HG02763 (cell line): ENCODE measurements around the gene ZNF281.
"Not testable (repeated sequence)": the region's sequence is repeated elsewhere in the genome, so short reads cannot be mapped to it uniquely, and the experiment has no call there.

Source experiments
- ATAC-seq: cut with Tn5 transposase; IDR thresholded peaks from one replicate; pipeline ENCODE4 v1.9.1; 2021; ENCODE audit warnings: mild to moderate bottlenecking, moderate library complexity; ENCODE audit not compliant: unreplicated experiment

Gene ZNF281

GRCh38 chr1:200429221-200429751 is 19.4 kb upstream of the ZNF281 start:
- ATAC-seq, result no peak

DNA sequence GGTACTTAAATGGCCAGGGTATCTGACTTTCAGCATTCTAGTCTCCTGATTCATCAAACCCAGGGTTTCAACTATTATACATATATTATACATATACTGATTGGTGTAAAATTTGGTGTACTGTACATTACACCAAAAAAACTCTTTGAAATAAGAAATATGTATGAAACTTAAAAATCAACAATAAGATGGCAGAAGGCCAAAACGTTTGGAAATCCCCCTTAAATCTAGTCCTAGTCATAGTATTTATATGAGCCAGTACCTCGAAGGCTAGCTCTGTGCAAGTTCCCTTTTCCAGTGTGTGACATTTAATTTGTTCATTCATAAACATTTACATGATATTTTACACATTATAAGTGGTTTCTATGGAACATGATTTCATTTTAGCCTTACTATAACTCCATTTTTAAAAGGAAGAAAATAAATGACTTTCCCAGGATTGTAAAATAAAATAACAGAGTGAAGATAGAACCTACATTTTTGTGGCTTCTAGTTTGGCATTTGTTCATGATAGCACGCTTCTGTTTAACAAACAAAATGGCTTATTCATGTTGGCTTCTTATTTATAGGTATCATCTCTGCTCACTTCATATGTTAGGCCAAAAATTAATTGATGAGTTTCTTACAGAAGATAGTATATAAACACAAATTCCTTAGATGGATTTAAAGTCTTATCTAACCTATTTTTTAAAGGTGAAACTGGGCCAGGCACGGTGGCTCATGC is 18.8 kb upstream of the ZNF281 start:
- no peak for ATAC-seq

DNA sequence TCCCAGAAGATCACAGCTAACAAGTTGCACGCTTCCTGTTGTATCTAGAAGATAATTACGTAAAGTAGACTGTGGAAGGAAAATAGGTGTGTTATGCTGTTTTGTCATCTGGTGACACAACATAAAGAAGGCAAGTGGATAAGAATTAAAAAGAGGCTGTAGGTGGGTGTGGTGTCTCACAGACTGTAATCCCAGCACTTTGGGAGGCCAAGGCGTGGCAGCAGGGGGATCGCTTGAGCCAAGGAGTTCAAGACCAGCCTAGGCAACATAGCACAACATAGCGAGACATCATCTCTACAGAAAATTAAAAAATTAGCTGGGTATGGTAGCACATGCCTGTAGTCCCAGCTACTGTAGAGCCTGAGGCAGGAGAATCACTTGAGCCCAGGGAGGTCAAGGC is 17.9 kb upstream of the ZNF281 start:
- ATAC-seq, result no peak

GRCh38 chr1:200426196-200426595 is 16.4 kb upstream of the ZNF281 start:
- no peak for ATAC-seq

DNA sequence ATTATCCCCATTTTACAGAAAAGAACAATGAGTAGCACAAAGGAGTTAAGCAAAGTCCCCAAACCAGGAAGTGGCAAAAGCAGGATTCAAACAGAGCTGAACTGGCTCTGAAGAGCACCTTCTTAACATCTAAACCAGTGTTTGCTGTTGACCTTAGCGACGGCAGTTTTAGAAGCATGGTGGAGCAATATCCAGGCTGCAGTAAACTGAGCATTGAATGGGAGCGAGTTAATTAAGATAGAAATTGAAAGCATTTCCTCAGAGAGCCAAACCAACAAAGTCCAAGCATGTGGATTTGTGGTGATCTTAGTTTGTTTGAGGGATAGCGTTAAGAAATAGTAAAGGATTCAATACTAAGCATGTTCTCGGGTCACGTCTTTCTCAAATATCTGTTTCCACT is 13.4 kb upstream of the ZNF281 start:
- no peak for ATAC-seq

DNA sequence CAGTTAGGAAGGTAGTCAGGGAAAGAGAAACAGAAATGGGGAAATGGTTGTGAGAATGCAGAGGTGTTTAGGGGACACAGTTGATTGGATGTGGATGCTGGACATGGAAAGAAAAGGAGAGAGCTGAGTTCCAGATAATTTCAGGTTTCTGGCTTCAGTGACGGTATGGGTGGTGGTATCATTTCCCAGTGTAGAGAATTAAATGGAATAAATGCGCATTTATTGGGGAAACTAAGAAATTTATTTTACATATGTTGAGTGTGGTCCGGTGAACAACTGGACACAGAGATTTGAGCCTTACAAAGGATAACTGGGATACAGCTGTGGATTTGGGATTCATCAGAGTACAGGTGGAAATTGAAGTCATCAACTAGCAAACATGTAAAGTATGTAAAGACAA is 12.4 kb upstream of the ZNF281 start:
- ATAC-seq, result no peak

GRCh38 chr1:200415789-200416593 is 6.2 kb upstream of the ZNF281 start:
- peak; percentile 70 for ATAC-seq

DNA sequence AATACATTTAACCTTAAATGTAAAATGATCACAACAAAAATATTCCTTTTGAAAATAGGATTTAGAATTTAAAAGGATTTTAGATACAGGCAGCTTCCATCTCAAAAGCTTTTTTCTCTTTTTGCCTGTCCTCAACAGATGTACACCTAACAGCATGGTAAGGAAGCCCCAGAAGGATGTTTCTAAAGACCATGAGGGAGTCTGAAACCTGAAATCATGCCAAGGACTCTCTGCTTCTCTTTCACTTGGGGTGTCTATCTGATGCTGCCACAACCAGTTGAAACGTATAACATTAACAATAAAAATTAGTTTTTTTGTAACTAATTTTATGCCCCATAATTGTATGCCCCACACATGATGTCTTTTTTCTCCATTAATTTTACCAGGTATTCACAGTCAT is 5.4 kb upstream of the ZNF281 start:
- peak; percentile 59 for ATAC-seq

DNA sequence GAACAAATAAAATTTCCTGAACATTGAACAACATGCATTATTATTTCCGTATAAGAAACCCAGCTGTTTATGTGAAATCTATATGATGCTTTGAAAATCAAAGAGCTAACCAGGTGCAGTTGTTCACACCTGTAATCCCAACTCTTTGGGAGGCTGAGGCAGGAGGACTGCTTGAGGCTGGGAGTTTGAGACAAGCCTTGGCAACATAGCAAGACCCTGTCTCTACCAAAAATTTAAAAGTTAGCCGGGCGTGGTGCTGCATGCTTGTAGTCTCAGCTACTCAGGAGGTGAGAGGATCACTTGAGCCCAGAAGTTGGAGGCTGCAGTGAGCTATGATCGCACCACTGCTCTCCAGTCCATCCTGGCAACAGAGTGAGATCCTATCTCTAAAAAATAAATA is 4.8 kb upstream of the ZNF281 start:
- ATAC-seq, result no peak

- not testable (repeated sequence) for ATAC-seq
Measured at GRCh38 chr1:200413766-200414165, 3.9 kb upstream of the ZNF281 start.

- ATAC-seq, result no peak
Measured at GRCh38 chr1:200411406-200412257, 1.8 kb upstream of the ZNF281 start.

DNA sequence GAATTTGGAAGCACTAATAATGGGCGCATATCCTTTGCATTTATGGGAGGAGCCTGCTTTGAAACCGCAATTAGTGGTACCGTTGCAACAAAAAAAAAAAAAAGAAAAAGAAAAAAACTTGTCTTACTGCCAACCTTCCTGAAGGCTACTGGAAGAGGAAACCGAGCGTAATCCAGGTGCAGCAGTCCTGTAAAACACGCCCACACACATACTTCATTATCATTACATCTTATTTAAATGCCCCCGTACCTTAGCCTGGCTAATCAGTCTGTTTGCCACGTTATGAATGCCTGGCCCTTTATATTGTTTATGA is 686 bp upstream of the ZNF281 start:
- peak; percentile 14 for ATAC-seq

GRCh38 chr1:200409203-200409760 is 554 bp downstream of the ZNF281 start:
- ATAC-seq, result peak; percentile 23

DNA sequence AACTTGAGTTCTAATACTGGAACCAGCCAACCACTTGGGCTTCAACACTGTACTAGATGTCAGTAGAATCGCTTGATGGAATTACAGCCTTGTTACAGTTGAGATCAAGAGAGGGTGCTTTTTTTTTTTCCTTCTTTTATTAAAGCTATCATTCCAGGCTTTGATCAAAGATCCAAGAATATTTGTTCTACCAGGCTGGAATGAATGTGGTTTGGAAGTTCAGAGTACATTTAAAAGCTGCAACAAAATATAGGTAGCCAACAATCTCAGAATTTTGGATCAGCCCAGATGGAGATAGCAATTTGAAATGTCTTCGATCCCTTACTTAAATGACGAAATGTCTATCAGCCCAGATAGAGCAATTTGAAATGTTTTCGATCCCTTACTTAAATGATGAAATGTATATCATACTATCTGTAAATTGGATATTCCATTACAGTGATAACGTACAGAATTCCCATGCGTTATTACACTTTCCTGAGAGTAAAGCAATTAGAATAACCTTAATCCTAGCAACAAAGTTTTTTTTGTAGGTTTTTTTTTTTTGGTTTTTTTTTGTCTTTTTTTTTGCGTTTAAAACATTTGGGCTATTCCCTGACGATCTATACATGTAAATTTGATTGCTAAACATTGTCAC is 3.6 kb downstream of the ZNF281 start:
- no peak for ATAC-seq

- ATAC-seq, result no peak
Measured at GRCh38 chr1:200405264-200405663, 4.6 kb downstream of the ZNF281 start.

DNA sequence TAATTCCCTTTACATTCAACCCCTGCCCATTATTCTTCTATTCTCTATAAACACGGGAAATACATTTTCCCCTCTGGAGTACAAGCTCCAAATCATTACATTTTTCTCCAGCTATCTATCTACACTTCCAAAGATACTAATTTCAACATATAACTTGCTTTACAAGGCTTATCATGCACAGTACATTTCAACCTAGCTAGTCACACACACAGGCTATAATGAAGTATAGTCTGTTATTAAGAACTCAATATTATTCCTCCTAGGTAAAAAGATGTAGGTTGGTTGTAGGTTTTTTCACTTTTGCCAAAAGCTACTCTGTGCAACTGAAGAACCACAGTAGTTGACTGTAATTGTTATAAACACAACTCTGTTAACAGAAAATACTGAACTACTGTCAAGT is 8.1 kb downstream of the ZNF281 start:
- ATAC-seq, result no peak

DNA sequence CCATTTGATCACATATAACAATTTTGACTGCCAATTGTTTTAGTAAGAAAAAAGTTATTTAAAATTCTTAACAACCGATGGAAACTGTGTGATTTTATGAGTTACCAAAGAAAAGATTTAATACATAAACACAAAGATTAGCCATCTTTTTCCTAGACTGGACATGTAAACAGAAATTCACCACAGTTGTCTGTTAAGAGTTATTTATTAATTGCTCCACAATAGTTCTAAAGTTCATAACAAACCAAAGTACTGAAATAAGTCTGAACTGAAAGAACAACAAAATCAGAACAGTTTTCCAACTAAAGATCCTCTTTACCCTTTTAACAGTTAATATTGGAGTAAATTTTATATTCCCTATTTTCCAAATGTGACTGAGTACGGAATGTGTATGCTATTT is 8.6 kb downstream of the ZNF281 start:
- no peak for ATAC-seq

- ATAC-seq, result no peak
Measured at GRCh38 chr1:200400556-200400955, 9.3 kb downstream of the ZNF281 start.

DNA sequence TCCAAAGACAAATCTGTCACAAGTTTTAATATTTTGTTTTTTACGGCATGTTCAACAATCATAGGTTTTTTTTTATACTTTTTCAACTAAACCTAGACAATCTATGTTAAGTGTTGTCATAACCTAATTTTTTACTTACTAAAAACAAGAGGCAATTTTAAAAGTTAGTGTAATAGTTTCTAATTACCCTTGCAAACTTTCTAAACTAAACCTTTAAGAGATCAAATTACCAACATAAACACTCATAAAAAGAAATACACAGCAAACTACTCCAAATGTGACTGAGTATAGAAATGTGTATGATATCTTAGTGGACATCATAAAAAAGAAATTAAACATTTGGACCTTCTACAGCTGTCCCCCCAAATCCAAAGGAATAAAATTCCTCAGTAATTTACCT is 10.0 kb downstream of the ZNF281 start:
- no peak for ATAC-seq

GRCh38 chr1:200398373-200398772 is 11.5 kb downstream of the ZNF281 start:
- ATAC-seq, result no peak
